ENCODE results near the gene PLP1.
"Not testable (repeated sequence)": the region's sequence is repeated elsewhere in the genome, so short reads cannot be mapped to it uniquely, and the experiment has no call there.

The PLP1 gene

DNA sequence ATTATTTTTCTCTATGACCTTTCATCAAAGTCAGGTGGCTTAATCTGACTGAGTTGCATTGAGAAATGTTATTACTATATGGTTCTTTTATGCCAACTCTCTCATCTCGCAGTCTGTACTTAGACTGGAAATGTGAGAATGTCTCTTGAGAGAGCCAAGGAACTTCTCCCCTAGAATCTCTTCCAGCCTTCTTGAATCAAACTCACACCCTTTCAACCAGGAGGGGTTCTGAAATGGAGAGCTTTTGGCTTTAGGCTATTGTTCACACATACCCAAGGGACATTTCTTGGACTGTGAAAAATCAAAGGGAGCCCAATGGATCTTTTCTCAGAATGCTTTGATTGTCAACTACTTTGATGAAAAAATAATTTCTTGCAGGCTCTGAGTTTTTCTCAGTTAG lies 5.1 kb downstream of the PLP1 start:
- no peak for DNase-seq

DNA sequence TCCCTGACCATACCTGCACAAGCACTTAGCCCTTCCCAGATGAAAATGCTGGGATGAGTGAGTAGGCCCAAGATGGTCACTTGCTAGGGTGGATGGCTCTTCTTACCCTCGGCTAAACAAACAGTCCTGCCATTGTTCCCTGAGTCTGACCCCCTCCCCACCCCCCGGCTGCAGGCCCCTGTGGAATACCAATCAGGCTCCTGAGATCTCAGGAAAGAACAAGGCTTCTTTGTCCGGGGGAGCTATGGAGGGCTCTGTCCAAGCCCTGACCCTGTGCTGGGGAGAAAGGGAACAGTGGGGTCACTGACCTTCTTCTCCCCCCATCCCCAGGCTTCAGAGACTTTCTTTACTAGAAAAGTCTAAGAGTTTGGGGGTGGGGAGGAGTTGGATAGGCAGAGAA lies 6.0 kb downstream of the PLP1 start:
- no peak for DNase-seq

DNA sequence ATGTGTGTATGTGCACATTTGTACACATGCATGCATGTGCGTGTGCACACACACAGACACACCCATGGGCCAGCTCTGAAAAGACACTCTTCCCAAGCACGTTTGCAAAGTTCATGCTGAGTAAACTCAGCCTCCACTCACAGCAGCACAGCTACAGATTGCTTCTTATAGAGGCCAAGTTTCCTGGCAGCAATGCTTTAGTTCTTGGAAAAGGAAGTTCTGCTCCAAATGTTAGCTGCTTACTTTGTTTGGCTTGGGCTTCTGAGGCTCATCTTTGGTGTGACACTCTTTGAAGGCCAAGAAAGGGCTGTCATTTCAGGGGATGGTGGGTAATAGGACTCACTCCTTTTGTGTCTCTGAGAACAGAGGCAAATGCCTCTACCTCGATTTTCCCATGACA lies 6.6 kb downstream of the PLP1 start:
- DNase-seq: no peak

DNA sequence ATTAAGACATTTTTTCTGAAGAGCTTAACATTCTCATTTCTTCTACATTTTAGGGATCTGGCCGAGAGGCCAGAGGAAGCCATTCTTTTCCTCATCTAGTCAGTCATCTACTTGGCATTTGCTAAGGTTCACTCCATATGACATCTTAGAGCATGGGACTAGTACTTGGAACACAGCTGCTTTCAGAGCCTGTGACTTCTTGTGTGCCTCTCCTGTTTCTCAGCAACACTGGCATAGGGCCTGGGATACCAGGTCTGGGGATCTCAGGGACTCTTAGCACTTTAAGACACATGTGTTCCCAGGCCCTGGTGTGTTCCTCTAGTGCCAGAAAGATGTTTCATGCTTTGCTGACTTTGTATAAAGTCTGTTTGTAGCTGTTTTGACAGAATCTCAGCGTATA lies 7.3 kb downstream of the PLP1 start:
- DNase-seq: no peak

DNA sequence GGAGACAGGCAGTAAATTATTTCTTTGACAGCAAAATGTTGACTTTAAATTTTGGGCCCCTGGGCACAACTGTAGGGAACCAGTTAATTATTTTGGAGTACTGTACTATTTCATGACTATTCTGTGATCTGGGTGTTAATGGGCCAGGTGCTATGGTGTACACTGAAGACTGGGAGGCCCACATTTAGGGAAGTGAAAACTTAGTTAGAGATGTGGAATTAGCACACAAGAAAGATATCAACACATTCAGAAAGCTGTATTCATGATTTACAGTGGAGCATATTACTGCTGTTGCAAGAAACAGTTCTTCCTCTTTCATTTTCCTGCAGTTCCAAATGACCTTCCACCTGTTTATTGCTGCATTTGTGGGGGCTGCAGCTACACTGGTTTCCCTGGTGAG lies 12.4 kb downstream of the PLP1 start:
- no peak for DNase-seq

DNA sequence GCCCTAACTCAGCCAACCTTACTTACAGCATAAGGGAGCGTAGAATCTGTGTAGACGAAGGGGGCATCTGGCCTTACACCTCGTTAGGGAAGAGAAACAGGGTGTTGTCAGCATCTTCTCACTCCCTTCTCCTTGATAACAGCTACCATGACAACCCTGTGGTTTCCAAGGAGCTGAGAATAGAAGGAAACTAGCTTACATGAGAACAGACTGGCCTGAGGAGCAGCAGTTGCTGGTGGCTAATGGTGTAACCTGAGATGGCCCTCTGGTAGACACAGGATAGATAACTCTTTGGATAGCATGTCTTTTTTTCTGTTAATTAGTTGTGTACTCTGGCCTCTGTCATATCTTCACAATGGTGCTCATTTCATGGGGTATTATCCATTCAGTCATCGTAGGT lies 14.6 kb downstream of the PLP1 start:
- DNase-seq: no peak

DNA sequence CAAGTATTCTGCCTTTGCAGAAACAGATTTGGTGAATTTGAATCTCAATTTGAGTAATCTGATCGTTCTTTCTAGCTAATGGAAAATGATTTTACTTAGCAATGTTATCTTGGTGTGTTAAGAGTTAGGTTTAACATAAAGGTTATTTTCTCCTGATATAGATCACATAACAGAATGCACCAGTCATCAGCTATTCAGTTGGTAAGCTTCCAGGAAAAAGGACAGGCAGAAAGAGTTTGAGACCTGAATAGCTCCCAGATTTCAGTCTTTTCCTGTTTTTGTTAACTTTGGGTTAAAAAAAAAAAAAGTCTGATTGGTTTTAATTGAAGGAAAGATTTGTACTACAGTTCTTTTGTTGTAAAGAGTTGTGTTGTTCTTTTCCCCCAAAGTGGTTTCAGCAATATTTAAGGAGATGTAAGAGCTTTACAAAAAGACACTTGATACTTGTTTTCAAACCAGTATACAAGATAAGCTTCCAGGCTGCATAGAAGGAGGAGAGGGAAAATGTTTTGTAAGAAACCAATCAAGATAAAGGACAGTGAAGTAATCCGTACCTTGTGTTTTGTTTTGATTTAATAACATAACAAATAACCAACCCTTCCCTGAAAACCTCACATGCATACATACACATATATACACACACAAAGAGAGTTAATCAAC lies 15.3 kb downstream of the PLP1 start:
- DNase-seq: no peak

DNA sequence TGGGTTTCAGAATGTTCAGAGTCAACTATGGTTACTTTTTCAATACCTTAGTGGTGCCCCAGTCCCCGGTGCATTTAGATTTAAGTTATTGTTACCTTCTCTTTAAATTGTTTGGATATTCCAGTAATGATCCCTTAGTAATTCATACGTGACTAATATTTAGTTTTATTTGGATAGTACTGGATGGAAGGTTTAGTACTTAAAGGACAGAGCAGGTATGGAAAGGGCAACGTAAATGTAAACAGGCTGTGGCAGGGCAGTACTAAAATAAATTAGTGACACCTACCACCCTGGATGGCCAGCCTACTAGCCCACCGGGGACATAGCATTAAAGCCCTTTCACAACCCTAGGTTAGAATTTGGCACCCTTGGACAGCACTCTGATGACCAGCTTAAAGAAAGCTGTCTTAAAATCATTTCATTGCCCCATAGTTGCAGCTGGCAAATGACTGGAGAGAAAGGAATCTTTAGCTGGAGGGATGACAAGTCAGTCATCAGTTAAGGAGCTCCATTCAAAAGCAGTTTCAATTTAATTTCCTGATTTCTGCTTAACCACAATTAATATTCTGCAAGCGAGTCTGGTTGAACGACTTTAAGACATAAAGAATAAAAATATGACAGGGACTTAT lies 16.4 kb downstream of the PLP1 start:
- no peak for DNase-seq

DNA sequence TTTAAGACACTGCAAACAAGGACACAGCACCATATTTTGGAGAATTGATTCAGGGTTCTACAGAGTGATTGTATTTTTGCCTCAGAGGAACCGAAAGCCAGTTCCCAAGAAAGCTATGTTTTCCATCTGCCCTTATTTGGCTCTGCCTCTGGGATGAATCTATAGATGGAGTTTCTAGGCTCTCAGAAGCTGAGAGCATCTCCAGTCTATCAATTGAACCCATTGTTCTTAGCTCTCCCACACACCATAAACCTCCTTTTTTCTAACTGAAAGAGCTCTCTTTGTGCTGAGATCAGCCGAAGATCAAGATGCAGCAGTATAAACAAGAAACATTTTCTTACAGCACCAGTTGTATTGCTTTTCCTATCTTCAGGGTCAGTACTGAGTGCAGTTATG lies 16.9 kb downstream of the PLP1 start:
- no peak for DNase-seq

DNA sequence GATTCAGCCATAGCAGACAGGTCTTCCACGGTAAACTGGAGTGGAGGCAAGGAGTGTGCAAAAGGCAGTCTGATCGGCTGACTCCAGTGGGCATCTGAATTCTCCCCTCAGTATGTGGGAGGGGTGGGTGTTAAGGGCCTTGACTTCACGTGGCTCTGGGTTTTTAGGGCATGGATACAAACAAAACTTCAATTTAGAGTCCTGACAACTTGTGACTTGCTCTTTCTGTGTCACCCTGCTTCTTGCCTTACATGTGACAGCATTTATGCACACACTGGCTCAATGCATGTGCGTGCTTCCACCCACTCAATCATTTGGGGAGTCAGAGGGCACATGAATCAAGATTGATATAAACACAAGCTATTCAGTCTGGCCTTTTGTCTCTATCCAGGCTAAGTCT lies 17.5 kb downstream of the PLP1 start:
- DNase-seq: no peak

DNA sequence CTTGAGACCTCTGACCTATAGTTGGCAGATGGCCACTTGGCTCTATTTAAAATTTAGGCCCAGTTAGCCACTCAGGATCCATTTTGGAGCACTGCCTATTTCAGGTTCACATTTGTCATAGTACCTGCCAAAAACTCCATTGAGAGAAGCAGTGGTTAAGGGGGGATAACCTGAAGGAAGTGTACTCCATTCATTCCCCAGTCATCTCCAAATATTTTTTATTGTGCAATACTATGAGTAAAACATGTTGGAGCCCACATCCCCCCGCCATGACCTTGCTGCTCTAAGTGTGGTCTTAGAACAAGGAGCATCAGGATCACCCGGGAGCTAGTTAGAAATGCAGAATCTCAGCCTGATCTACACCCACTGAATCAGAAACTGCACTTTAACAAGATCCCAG lies 21.1 kb downstream of the PLP1 start:
- no peak for DNase-seq

DNA sequence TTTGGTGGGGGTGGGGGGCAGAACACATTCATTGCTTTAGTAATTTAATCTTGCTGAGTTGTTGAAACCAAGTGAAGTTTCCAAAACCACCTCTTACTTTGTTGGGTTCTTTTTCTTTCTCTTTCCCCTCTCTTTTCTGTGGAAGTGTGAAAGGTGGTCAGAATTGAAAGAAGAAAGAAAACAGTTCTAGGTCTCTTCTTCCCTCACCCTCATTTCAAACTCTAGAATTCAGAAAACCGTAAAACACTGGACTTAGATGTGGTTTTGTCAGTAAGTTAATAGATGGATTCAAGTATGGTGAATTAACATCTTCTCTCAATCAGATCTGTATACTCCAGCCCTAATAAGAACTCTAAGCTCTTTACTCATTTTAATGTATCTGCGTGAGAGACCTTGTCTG lies 23.7 kb downstream of the PLP1 start:
- no peak for DNase-seq

DNA sequence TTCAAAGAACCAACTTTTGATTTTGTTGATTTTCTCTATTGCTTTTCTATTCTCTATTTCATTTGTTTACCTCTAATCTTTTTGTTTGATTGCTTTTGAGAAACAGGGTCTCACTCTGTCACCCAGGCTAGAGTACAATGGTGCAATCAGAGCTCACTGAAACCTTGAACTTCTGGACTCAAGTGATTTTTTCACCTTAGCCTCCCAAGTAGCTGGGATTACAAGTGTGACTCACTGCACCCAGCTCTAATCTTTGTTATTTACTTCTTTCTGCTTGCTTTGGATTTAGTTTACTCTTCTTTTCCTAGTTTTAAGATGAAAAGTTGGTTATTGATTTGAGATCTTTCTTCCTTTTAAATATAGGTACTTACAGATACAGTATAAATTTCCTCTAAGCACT lies 29.2 kb downstream of the PLP1 start:
- no peak for DNase-seq

DNA sequence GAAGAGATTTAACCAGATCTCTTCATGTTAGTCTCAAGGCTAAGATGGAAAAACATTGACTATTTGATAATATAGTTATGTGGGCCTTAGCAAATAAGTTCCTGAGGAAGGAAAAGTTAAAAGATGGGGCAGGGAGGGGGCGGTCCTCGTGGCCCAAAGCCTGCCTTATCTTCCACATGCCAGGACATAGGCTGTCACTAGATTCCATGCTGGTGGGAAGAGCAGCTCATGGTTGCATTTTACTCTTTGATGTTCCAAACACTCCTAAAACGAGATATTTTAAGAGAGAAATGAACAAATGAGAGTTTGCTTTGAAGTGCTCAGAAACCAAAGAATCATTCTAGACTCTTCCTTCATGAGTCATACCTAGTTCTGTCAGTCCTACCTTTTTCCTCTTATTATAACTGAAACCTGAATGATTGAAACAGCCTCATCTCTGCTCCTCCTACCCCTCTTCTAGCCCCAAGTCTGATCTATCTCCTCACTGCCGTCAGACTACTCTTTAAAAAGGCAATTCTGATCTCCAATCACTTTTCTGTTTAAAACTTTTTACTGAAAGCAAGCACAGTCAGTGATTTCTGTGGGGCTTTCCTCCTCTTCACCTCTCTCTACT lies 30.3 kb downstream of the PLP1 start:
- no peak for DNase-seq

DNA sequence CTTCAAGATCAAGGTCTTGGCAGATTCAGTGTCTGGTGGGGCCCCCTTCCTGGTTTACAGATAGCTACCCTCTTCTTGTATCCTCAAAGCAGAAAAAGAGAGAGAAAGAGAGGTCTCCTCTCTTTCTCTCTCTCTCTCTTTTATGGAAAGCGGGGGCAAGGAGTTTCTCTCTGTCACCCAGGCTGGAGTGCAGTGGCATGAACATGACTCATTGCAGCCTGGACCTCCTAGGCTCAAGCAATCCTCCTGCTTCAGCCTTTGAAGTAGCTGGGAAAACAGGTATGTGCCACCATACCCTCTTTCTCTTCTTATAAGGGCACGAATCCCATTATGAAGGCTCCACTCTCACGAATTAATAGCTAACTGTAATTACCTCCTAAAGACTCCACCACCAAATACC lies 35.2 kb downstream of the PLP1 start:
- no peak for DNase-seq

DNA sequence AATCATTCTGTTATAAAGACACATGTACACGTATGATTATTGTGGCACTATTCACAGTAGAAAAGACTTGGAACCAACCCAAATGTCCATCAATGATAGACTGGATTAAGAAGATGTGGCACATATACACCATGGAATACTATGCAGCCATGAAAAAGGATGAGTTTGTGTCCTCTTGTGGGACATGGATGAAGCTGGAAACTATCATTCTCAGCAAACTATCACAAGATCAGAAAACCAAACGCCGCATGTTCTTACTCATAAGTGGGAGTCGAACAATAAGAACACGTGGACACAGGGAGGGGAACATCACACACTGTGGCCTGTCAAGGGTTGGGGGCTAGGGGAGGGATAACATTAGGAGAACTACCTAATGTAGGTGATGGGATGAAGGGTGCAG lies 40.5 kb downstream of the PLP1 start:
- not testable (repeated sequence) for DNase-seq

DNA sequence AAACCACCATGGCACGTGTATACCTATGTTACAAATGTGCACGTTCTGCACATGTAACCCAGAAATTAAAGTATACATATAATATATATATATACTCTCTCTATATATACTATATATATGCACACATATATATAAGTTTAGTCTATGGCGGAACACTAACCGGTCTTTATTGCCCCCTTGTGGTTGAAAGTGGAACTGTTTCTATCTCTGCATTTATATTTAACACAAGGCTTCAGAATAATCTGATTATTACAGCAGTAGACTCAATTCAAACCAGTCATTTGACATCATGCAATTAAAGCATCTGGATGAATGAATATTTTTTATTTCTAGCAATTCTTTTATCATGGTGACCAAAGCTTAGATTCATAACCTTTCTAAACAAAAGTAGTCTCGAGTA lies 40.9 kb downstream of the PLP1 start:
- peak; percentile 17 for DNase-seq

DNA sequence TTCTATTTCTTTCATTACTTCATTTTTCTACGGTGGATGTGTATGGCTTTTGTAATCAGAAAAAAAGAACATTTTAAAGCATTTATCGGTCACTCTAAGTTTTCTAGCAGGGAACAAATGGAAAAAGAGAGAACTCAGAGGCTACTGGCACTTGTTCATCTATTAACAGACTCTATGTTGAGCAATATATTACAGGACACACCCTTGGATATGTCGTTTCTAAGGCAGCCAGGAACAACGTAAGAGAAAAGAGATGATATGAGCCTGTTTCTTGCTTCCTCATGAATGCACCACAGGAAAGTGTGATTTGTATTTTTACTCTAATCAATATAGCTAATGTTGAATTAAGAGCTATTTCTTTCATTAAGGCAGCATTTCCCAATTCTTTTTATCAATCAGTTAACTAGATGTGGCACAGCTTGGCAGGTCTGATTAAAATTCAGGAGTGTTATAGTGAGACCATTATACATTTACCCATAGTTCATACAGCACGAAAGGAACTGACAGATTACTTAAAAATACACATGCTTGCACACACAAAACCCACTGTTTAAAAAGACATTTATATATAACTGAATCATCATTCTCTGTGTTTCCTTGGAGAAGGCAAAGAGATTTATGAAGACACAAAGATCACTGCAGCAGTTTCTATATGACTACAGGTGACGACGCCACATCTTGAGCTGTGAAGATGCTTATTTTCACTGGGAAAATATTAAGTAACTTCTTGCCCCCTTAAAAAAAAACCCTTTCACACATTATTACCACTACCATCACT lies 42.4 kb downstream of the PLP1 start:
- no peak for DNase-seq

DNA sequence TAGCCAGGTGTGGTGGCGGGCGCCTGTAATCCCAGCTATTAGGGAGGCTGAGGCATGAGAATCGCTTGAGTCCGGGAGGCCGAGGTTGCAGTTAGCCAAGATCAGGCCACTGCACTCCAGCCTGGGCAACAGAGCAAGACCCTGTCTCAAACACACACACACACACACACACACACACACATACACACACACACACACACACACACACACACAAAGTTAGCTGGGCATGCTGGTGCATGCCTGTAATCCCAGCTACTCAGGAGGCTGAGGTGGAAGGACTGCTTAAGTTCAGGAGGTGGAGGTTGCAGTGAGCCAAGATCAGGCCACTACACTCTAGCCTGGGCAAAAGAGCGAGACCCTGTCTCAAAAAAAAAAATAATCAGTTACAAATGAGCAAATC lies 44.2 kb downstream of the PLP1 start:
- DNase-seq: not testable (repeated sequence)

DNA sequence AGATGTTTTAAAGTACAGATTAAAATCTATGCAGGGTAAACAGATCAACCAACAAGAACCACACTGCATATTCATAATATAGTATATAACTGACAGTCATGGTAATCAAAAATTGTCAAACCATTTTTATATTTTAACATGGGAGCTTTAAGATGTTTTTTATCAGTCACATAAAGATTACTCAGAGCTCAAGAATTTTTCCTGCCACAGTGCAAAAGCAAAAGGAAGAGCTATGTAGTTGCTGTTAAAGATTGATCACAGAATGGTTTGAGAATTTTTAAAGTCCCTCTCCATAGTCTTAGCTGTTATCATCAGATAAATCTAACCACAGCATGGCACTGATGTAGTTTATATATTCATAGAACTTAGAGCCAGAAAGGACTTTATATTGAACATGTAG lies 47.0 kb downstream of the PLP1 start:
- DNase-seq: no peak

DNA sequence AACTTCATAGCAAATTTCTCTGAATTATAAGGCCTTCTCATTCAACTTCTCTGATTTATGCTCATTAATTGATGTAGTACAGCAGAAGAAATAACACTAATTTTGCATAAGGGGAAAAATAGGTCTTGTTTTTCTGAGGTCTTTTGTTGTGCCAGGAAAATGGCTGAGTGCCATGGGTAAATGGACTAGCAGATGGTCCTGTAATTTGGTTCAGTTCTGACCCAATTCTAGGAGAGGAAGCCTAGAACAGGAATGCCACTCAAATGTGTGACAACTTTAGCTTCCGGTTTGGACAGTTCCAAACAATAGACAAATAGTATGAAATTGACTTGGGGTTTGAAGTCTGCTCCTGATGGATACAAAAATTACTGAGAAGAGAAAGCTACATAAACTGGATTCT lies 49.2 kb downstream of the PLP1 start:
- DNase-seq: no peak

DNA sequence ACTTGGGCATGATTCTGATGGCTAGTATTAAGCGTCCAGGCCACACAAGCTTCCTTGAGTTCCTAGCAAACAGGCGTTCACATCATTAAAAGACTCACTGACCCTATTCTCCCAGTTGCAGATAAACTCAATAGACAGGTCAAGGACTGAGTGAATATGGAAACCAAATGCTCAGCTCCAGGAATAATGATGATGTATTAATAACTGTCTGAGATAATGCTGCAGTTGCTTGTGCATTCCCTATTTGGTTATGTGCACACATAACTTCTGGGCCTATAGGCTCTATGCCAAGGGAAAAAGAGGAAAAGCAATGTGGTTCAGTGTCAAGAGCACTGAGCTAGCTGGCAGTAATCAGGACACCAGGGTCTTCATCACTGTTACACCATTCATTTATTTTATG lies 51.9 kb downstream of the PLP1 start:
- DNase-seq: no peak

DNA sequence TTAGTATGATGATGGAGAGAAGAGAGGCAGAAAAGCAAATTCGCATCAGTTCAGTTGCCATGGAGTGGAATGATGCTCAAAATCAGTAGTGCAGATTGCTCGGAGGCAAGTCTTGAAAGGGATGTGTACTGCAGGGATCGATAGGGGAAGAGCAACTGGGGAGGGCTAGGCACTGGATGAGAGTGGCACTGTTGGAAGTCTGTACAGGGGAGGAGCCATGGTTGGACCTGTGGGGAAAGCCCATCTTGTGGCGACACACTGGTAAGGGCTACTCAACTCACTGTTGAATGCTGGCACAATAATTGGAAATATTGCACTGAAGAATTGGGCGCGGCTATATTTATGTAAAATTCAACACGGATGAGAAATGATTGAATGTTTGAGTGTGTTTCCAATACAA lies 54.2 kb downstream of the PLP1 start:
- no peak for DNase-seq

DNA sequence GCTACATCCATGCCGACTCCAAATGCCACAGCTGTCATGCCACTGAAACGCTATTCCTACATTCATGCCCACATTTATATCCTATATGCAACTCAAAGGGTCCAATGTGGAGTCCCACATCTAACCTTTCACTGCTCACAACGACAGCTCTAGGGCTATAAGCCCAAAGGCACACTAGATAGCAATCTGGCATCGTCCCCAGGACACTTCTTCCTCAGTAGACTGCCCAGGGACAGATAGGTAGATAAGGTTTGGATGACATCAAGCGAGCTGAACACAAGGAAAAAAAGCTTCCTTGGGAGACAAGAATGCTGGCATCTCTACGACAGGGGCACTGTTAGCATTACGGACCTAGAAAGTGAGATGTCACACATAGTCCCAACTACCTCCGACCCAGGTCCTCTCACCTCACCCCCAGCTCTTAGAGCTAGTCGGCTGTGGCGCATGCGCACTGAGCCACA lies 54.7 kb downstream of the PLP1 start:
- DNase-seq: no peak

All from NCI-H187 treated with DMSO at 0.1 percent for 48 hours (cell line).